DND-41 (cell line): ENCODE results near the gene FLRT1.
A peak's percentile ranks its signal among the peaks of the same experiment; 100 is the strongest.

ENCODE experiments used
- ATAC-seq: fragments of 200-7000 bp; cut with Tn5 transposase; 3 replicates; pipeline ENCODE4 v1.9.1; 2021; ENCODE audit warnings: low read depth; ENCODE audit not compliant: insufficient read depth
- DNase-seq: peaks from one replicate; pipeline ENCODE4 v3.0.0-alpha.2; 2020
- H2AFZ ChIP-seq: 2 replicates; pipeline ENCODE4 v1.6.0; 2012; ENCODE audit warnings: low read depth, low read length
- H3K27ac ChIP-seq: 2 replicates; pipeline ENCODE4 v1.5.1; 2012; ENCODE audit warnings: low read length, inconsistent platforms
- H3K27me3 ChIP-seq: fragments of 200-600 bp; sonication (generic); 2 replicates; pipeline ENCODE4 v1.6.0; 2012; ENCODE audit warnings: low read length, mild to moderate bottlenecking, inconsistent platforms; ENCODE audit not compliant: insufficient read depth, poor library complexity
- H3K36me3 ChIP-seq: 2 replicates; pipeline ENCODE4 v1.5.1; 2012; ENCODE audit warnings: low read length, inconsistent platforms; ENCODE audit not compliant: insufficient read depth
- H3K4me1 ChIP-seq: 2 replicates; pipeline ENCODE4 v1.5.1; 2012; ENCODE audit warnings: mild to moderate bottlenecking, low read length; ENCODE audit not compliant: insufficient read depth
- H3K4me2 ChIP-seq: 2 replicates; pipeline ENCODE4 v1.6.0; 2012; ENCODE audit warnings: mild to moderate bottlenecking, moderate library complexity, low read length, inconsistent platforms; ENCODE audit not compliant: insufficient read depth
- H3K4me3 ChIP-seq, 2 experiments: fragments of 200-600 bp in 1 of 2; shearing (Covaris generic) in 1 of 2; 2 replicates each; pipeline ENCODE4 v1.5.1; 2012 to 2016; ENCODE audit warnings: inconsistent platforms in 2 of 2, low read length in 2 of 2, mild to moderate bottlenecking in 2 of 2, low read depth in 1 of 2, moderate library complexity in 1 of 2
- H3K79me2 ChIP-seq: 2 replicates; pipeline ENCODE4 v1.6.0; 2012; ENCODE audit warnings: low read length, inconsistent platforms; ENCODE audit not compliant: insufficient read depth
- H3K9ac ChIP-seq: 2 replicates; pipeline ENCODE4 v1.6.0; 2012; ENCODE audit warnings: low read depth, mild to moderate bottlenecking, inconsistent platforms, low read length, moderate library complexity
- H3K9me3 ChIP-seq: 2 replicates; pipeline ENCODE4 v1.5.1; 2012; ENCODE audit warnings: low read length, moderate library complexity, mild to moderate bottlenecking, inconsistent platforms; ENCODE audit not compliant: insufficient read depth, severe bottlenecking
- H4K20me1 ChIP-seq: 2 replicates; pipeline ENCODE4 v1.6.0; 2012; ENCODE audit warnings: low read length; ENCODE audit not compliant: insufficient read depth
- CTCF ChIP-seq: IDR thresholded peaks from 2 replicates; pipeline ENCODE4 v1.5.1; 2012; ENCODE audit warnings: borderline replicate concordance, low read length, moderate library complexity, mild to moderate bottlenecking; ENCODE audit not compliant: poor library complexity, severe bottlenecking; ENCODE audit errors: extremely low read depth
- EZH2 ChIP-seq: IDR thresholded peaks from 3 replicates; pipeline ENCODE4 v1.6.1; 2012; ENCODE audit warnings: borderline replicate concordance, low read depth, mild to moderate bottlenecking, moderate library complexity, low read length, inconsistent platforms; ENCODE audit not compliant: severe bottlenecking

FLRT1 gene

GRCh38 chr11:64053699-64054098, 18.0 kb downstream of the FLRT1 start:
- no peaks in the 10 kb centered on the region for H3K27me3 ChIP-seq
- ATAC-seq: no peak

GRCh38 chr11:64055077-64055476, 19.3 kb downstream of the FLRT1 start:
- Histone ChIP-seq H3K27me3 (no peaks in the 10 kb centered on the region), H3K4me2 (no peak overlapping the region), H3K79me2 (no peaks in the 10 kb centered on the region), H4K20me1 (peaks cover 41% of the 10 kb centered on the region), H3K36me3 (no peaks in the 10 kb centered on the region), H2AFZ (no peak overlapping the region), H3K9ac (no peak overlapping the region), H3K4me3 (no peak overlapping the region), H3K27ac (no peak overlapping the region), H3K9me3 (no peaks in the 10 kb centered on the region), H3K4me1 (no peaks in the 10 kb centered on the region)
- TF ChIP-seq EZH2 (no peak), CTCF (no peak)
- ATAC-seq (no peak), DNase-seq (no peak)

More at GRCh38 chr11:64053699-64054098, 18.0 kb downstream of the FLRT1 start:
- Histone ChIP-seq H3K4me3 (no peak overlapping the region), H3K9me3 (no peaks in the 10 kb centered on the region), H2AFZ (no peak overlapping the region), H3K36me3 (no peaks in the 10 kb centered on the region), H3K9ac (no peak overlapping the region), H3K27ac (no peak overlapping the region), H4K20me1 (peaks cover 50% of the 10 kb centered on the region), H3K4me1 (no peaks in the 10 kb centered on the region), H3K4me2 (no peak overlapping the region), H3K79me2 (no peaks in the 10 kb centered on the region)
- TF ChIP-seq EZH2 (no peak), CTCF (no peak)
- no peak for DNase-seq

- peaks cover 35% of the 10 kb centered on the region for H4K20me1 ChIP-seq
- peak; percentile 22 for DNase-seq
- no peak overlapping the region for H3K4me2 ChIP-seq
Measured at GRCh38 chr11:64056213-64056785, 20.6 kb downstream of the FLRT1 start.

More at GRCh38 chr11:64056213-64056785, 20.6 kb downstream of the FLRT1 start:
- Histone ChIP-seq H3K9ac (no peak overlapping the region), H3K4me3 (no peak overlapping the region), H3K4me1 (no peaks in the 10 kb centered on the region), H3K79me2 (no peaks in the 10 kb centered on the region), H2AFZ (no peak overlapping the region), H3K27ac (no peak overlapping the region), H3K27me3 (no peaks in the 10 kb centered on the region), H3K36me3 (no peaks in the 10 kb centered on the region), H3K9me3 (no peaks in the 10 kb centered on the region)
- no peak for TF ChIP-seq CTCF
- TF ChIP-seq EZH2: no peak
- ATAC-seq: no peak
